ENCODE measurements around the gene CTNNBIP1.
"Not testable (repeated sequence)": the region's sequence is repeated elsewhere in the genome, so short reads cannot be mapped to it uniquely, and the experiment has no call there.

CTNNBIP1 gene

DNA sequence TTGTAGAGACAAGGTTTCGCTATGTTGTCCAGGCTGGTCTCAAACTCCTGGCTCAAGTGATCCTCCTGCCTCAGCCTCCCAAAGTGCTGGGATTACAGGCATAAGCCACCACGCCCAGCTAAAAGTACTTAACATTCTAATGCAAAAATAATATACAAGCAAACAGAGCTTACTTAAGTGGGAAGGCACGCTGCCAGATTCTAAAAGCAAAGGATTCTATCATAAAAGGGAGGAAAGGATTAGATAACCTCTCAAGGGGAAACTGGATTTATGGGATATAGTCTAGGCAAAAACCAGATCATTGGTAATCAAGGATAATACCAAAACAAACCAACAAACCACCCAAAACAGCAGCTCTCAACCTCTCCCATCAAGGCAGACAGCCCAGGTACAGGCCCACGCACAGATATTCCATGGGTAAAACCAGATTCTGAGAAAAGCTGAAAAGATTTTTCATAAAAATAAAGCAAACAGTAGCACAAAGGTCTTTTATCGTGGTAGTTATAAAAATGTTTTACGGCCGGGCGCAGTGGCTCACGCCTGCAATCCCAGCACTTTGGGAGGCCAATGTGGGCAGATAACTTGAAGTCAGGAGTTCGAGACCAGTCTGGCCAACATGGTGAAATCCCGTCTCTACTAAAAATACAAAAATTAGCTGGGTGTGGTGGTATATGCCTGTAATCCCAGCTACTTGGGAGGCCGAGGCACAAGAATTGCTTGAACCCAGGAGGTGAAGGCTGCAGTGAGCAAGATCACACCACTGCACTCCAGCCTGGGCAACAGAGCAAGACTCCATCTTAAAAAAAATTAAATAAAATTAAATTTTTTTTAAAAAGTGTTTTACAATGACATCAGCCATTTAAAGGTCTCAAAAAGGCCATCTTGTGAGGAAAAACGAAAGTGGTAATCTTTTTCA, 106.8 kb downstream of the CTNNBIP1 start:
- DNase-seq (ENCODE audit: low spot score) = not testable (repeated sequence)

DNA sequence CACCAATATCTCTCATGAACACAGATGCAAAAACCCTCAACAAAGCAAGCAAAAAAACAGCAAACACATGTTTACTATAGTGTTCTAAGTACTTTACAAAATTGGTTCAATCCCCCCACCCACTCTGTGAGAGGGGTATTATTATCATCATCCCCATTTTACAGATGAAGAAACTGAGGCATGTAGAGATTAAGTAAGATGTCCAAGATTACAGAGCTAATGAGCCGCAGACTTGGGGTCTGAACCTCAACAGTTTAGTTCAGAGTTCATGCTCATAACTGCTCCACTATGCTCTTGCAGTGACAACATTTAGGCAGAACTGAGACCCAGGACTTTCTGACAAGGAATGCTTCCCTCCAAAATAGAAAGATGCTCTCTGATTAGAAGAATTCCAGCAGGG, 108.2 kb downstream of the CTNNBIP1 start:
- DNase-seq (ENCODE audit: low spot score) = no peak

Data from CD4-positive, alpha-beta T cell treated with Interleukin-15 for 4 hours (primary cell).